ENCODE data around the gene LGR4. TPM values are rescaled to one million over a fixed set of nuclear protein-coding genes. Genes with fewer than 3 reads are reported as not detected.

The LGR4 gene
- total RNA-seq, 1 experiment from 2014 or later = 99.2 TPM

- H2BK20ac ChIP-seq (ENCODE audit: low read depth, low read length, poor library complexity, severe bottlenecking) = no peak overlapping the region
- H3K9ac ChIP-seq (ENCODE audit: extremely low read depth, insufficient read length, low read length) = no peak overlapping the region
- no peak overlapping the region for H4K8ac ChIP-seq (replicated peaks; ENCODE audit: insufficient read length, low read depth, low read length)
- no peaks in the 10 kb centered on the region for H3K23me2 ChIP-seq (ENCODE audit: insufficient read length, low read depth, low read length, poor library complexity, severe bottlenecking)
- no peak for TF ChIP-seq CTCF (conservative IDR thresholded peaks at IDR 0.05)
- H3K79me1 ChIP-seq (ENCODE audit: insufficient read depth, low read depth, low read length, poor library complexity, severe bottlenecking) = no peaks in the 10 kb centered on the region
- H3K4me2 ChIP-seq (ENCODE audit: insufficient read depth, insufficient read length, low read length) = no peak overlapping the region
- H3K18ac ChIP-seq (ENCODE audit: insufficient read length, low read depth, low read length) = no peak overlapping the region
- no peak overlapping the region for H2BK15ac ChIP-seq (ENCODE audit: low read depth, low read length)
- no peak overlapping the region for H2AFZ ChIP-seq (ENCODE audit: low read length)
- no peaks in the 10 kb centered on the region for H3K27me3 Mint-ChIP-seq (ENCODE audit: low read depth)
- H2BK120ac ChIP-seq (ENCODE audit: low read depth, low read length, poor library complexity, severe bottlenecking) = no peak overlapping the region
- peaks cover 3% of the 10 kb centered on the region in 2 experiments; a peak in 2 of 4 replicates for H3K4me1 Mint-ChIP-seq
- WGBS (ENCODE audit: extremely low coverage, insufficient read length, low lambda C conversion rate) = no CpG with 5 or more reads among the region's 3 CpGs
- no peaks in the 10 kb centered on the region for H3K4me1 ChIP-seq (ENCODE audit: insufficient read depth, low read length)
- H2AK5ac ChIP-seq (ENCODE audit: insufficient read length, low read length) = no peak overlapping the region
- no peaks in the 10 kb centered on the region for H3K27me3 ChIP-seq (ENCODE audit: insufficient read depth, low read length)
- no peaks in the 10 kb centered on the region for H3K9me3 ChIP-seq (ENCODE audit: control insufficient read depth, low read depth, low read length)
- H3K4ac ChIP-seq (ENCODE audit: low read depth, low read length) = no peak overlapping the region
- H3K14ac ChIP-seq (ENCODE audit: insufficient read depth, low read length) = no peak overlapping the region
- no peak overlapping the region for H3T11ph ChIP-seq (ENCODE audit: low read length)
- no peaks in the 10 kb centered on the region for H3K79me2 ChIP-seq (ENCODE audit: insufficient read depth, low read length)
- DNase-seq = no peak
- H3K9me3 Mint-ChIP-seq = no peaks in the 10 kb centered on the region
- no peaks in the 10 kb centered on the region for H4K20me1 ChIP-seq (ENCODE audit: control insufficient read depth, insufficient read depth, insufficient read length)
- no peak overlapping the region for H3K27ac Mint-ChIP-seq
- H3K56ac ChIP-seq (ENCODE audit: insufficient read length, low read depth, low read length) = no peak overlapping the region
- no peak overlapping the region for H2BK12ac ChIP-seq (ENCODE audit: insufficient read length, low read depth, low read length)
- no peak overlapping the region for H4K5ac ChIP-seq (ENCODE audit: insufficient read length, low read depth, low read length)
- no peak overlapping the region for H3K4me3 Mint-ChIP-seq
- no peak overlapping the region for H4K91ac ChIP-seq (ENCODE audit: insufficient read length, low read depth, low read length)
- no peak overlapping the region for H3K23ac ChIP-seq (ENCODE audit: insufficient read length, low read depth, low read length)
- H3K27ac ChIP-seq (ENCODE audit: insufficient read length, low read depth, low read length) = no peak overlapping the region
- no peak overlapping the region for H2BK5ac ChIP-seq (ENCODE audit: insufficient read length, low read length)
- peaks cover 8 to 78% (median 74%) of the 10 kb centered on the region in 3 experiments; a peak in 6 of 7 replicates for H3K36me3 Mint-ChIP-seq (ENCODE audit: insufficient read depth in 1 of 3, low read depth in 3 of 3)
Observed at GRCh38 chr11:27373392-27373791, 99.2 kb downstream of the LGR4 start.

Measured in H9 (cell line).